ENCODE results near the gene KCNH2. TPM values are rescaled to one million over a fixed set of nuclear protein-coding genes. Genes with fewer than 3 reads are reported as not detected.

The KCNH2 gene
- total and polyA plus RNA-seq, 2 donors (not counting 1 experiment from before 2014, with no cell fraction given): 0.86 to 2.7 TPM

DNA sequence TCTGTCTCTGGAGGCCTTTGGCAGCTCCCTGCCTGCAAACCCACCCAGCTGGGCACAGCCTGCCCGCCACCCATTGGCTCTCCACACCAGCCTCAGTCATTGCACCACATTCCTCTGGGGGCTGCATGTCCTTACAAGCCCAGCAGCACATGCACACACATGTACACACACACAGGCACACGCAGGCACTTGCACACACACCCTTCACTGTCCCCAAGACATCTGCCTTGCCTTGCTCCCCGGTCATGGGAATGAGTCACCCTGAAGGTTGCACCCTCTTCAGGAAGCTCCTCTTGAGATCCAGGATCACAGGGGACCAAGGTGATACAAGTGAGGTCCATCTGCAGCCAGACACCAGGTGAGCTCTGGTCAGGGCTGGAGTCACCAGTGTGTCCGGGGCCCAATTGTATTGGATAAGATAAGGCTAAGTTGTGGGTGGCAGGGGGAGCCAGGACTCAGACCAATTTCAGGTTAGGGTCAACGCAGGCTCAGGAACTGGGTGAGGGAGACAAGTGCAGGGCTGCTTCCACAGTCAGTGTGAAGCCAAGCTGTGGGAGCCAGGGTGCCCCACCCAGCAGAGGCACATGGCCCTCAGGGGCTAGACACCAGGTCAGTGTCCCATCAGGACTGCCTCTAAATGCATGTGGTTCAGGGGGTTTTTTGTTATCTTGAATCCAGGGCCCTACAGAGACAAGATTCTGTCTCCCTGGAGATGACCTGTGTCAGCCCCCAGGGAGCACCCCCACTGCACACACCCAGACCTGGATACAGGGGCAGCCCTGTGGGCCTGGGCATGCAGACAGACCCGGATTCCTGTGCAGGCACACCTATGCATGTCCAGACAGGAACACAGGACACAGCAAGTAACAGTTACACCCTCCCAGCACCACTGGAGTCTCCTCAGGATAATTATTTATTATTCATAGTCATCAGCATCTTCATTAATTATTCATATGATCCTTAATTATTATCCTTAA, 33.8 kb downstream of the KCNH2 start:
- peaks cover 17% of the 10 kb centered on the region for H3K27me3 Mint-ChIP-seq

GRCh38 chr7:150943453-150943814, 34.7 kb downstream of the KCNH2 start:
- DNase-seq (no peak), ATAC-seq (ENCODE audit: low read depth) (no peak)
- no peaks in the 10 kb centered on the region for H3K36me3 ChIP-seq (replicated peaks in 1 of 2; ENCODE audit: control extremely low read depth in 1 of 2, control insufficient read depth in 1 of 2, extremely low read depth in 1 of 2, insufficient read depth in 2 of 2, low read length in 1 of 2)
- no peak overlapping the region for H3K27ac Mint-ChIP-seq
- TF ChIP-seq EZH2 (IDR thresholded peaks at IDR 0.05; ENCODE audit: borderline replicate concordance, insufficient read depth, low read depth, low read length, poor library complexity, severe bottlenecking): no peak
- TF ChIP-seq, protein P1, sequence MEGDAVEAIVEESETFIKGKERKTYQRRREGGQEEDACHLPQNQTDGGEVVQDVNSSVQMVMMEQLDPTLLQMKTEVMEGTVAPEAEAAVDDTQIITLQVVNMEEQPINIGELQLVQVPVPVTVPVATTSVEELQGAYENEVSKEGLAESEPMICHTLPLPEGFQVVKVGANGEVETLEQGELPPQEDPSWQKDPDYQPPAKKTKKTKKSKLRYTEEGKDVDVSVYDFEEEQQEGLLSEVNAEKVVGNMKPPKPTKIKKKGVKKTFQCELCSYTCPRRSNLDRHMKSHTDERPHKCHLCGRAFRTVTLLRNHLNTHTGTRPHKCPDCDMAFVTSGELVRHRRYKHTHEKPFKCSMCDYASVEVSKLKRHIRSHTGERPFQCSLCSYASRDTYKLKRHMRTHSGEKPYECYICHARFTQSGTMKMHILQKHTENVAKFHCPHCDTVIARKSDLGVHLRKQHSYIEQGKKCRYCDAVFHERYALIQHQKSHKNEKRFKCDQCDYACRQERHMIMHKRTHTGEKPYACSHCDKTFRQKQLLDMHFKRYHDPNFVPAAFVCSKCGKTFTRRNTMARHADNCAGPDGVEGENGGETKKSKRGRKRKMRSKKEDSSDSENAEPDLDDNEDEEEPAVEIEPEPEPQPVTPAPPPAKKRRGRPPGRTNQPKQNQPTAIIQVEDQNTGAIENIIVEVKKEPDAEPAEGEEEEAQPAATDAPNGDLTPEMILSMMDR (IDR thresholded peaks at IDR 0.05): no peak
- no peak overlapping the region for H3K9ac ChIP-seq (ENCODE audit: low read length)
- H4K20me1 ChIP-seq (ENCODE audit: control insufficient read depth, insufficient read depth, low read length, poor library complexity, severe bottlenecking): no peaks in the 10 kb centered on the region
- H3K4me3 Mint-ChIP-seq: no peak overlapping the region
- peaks cover 0 to 8% (median 0%) of the 10 kb centered on the region in 4 experiments for H3K27me3 ChIP-seq (replicated peaks in 1 of 4; ENCODE audit: control extremely low read depth in 1 of 4, control insufficient read depth in 3 of 4, insufficient read depth in 4 of 4, low read length in 3 of 4)
- ChIA-PET CTCF (no interaction called here), POLR2A (no interaction called here)
- no peak overlapping the region for H3K4me2 ChIP-seq (replicated peaks; ENCODE audit: low read depth, low read length, poor library complexity, severe bottlenecking)
- no peaks in the 10 kb centered on the region for H3K79me2 ChIP-seq (ENCODE audit: control insufficient read depth, insufficient read depth, low read length)
- intact Hi-C loops (cut with micrococcal nuclease): no loop called here
- WGBS (ENCODE audit: insufficient coverage): 100% methylated on average over 1 of the region's 6 CpGs
- H3K27me3 Mint-ChIP-seq: peaks cover 12% of the 10 kb centered on the region
- no peak overlapping the region for H3K4me3 ChIP-seq (ENCODE audit: control extremely low read depth in 1 of 5, extremely low read depth in 1 of 5, insufficient read depth in 1 of 5, low read depth in 2 of 5, low read length in 4 of 5)
- no peak overlapping the region for H2AFZ ChIP-seq (ENCODE audit: insufficient read depth, low read depth, low read length, poor library complexity, severe bottlenecking)
- no peak overlapping the region for H3K27ac ChIP-seq (ENCODE audit: low read length in 2 of 2)
- H3K4me1 Mint-ChIP-seq: no peaks in the 10 kb centered on the region
- no peaks in the 10 kb centered on the region for H3K9me3 Mint-ChIP-seq (ENCODE audit: insufficient read depth)
- H3K9me3 ChIP-seq (ENCODE audit: control extremely low read depth in 1 of 3, control insufficient read depth in 2 of 3, insufficient read depth in 1 of 3, low read length in 2 of 3): no peaks in the 10 kb centered on the region
- peaks cover 0 to 6% of the 10 kb centered on the region in 2 donors for H3K4me1 ChIP-seq (ENCODE audit: control insufficient read depth in 2 of 2, insufficient read depth in 2 of 2, low read length in 2 of 2)

More for the DNA sequence above, 33.8 kb downstream of the KCNH2 start:
- no peak for DNase-seq
- TF ChIP-seq, protein P1 (IDR thresholded peaks at IDR 0.05): no peak
- no peak for TF ChIP-seq EZH2 (IDR thresholded peaks at IDR 0.05; ENCODE audit: borderline replicate concordance, insufficient read depth, low read depth, low read length, poor library complexity, severe bottlenecking)
- H3K4me1 ChIP-seq (ENCODE audit: control insufficient read depth in 2 of 2, insufficient read depth in 2 of 2, low read length in 2 of 2): peaks cover 0 to 6% of the 10 kb centered on the region in 2 donors
- no peaks in the 10 kb centered on the region for H3K9me3 ChIP-seq (ENCODE audit: control extremely low read depth in 1 of 3, control insufficient read depth in 2 of 3, insufficient read depth in 1 of 3, low read length in 2 of 3)
- intact Hi-C loops (cut with micrococcal nuclease): no loop called here
- H3K27me3 ChIP-seq (replicated peaks in 1 of 4; ENCODE audit: control extremely low read depth in 1 of 4, control insufficient read depth in 3 of 4, insufficient read depth in 4 of 4, low read length in 3 of 4): peaks cover 0 to 6% (median 0%) of the 10 kb centered on the region in 4 experiments
- H3K4me1 Mint-ChIP-seq: no peaks in the 10 kb centered on the region
- H2AFZ ChIP-seq (ENCODE audit: insufficient read depth, low read depth, low read length, poor library complexity, severe bottlenecking): no peak overlapping the region
- no peaks in the 10 kb centered on the region for H4K20me1 ChIP-seq (ENCODE audit: control insufficient read depth, insufficient read depth, low read length, poor library complexity, severe bottlenecking)
- no peak for ATAC-seq (ENCODE audit: low read depth)
- H3K9me3 Mint-ChIP-seq (ENCODE audit: insufficient read depth): no peaks in the 10 kb centered on the region
- POLR2A ChIA-PET: no interaction called here
- H3K79me2 ChIP-seq (ENCODE audit: control insufficient read depth, insufficient read depth, low read length): no peaks in the 10 kb centered on the region
- CTCF ChIA-PET: no interaction called here
- no peak overlapping the region for H3K4me2 ChIP-seq (replicated peaks; ENCODE audit: low read depth, low read length, poor library complexity, severe bottlenecking)
- no peak overlapping the region for H3K4me3 ChIP-seq (ENCODE audit: control extremely low read depth in 1 of 5, extremely low read depth in 1 of 5, insufficient read depth in 1 of 5, low read depth in 2 of 5, low read length in 4 of 5)
- 92% methylated on average over 6 of the region's 6 CpGs for WGBS (ENCODE audit: insufficient coverage)
- no peak overlapping the region for H3K9ac ChIP-seq (ENCODE audit: low read length)
- H3K27ac ChIP-seq (ENCODE audit: low read length in 2 of 2): no peak overlapping the region
- H3K27ac Mint-ChIP-seq: no peak overlapping the region
- H3K36me3 ChIP-seq (replicated peaks in 1 of 2; ENCODE audit: control extremely low read depth in 1 of 2, control insufficient read depth in 1 of 2, extremely low read depth in 1 of 2, insufficient read depth in 2 of 2, low read length in 1 of 2): no peaks in the 10 kb centered on the region
- no peak overlapping the region for H3K4me3 Mint-ChIP-seq
